Measurements from ENCODE around the gene UTP3.
A peak's percentile ranks its signal among the peaks of the same experiment; 100 is the strongest.
"Not testable (repeated sequence)": the region's sequence is repeated elsewhere in the genome, so short reads cannot be mapped to it uniquely, and the experiment has no call there.

Gene UTP3

DNA sequence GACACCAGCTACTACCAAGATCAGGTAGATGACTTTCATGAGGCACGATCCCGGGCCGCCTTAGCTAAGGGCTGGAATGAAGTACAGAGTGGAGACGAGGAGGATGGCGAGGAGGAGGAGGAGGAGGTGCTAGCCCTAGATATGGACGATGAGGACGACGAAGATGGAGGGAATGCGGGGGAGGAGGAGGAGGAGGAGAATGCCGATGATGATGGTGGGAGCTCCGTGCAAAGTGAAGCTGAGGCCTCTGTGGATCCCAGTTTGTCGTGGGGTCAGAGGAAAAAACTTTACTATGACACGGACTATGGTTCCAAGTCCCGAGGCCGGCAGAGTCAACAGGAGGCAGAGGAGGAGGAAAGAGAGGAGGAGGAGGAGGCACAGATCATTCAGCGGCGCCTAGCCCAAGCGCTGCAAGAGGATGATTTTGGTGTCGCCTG is 481 bp downstream of the UTP3 start:
- DNase-seq: peak; percentile 62

DNA sequence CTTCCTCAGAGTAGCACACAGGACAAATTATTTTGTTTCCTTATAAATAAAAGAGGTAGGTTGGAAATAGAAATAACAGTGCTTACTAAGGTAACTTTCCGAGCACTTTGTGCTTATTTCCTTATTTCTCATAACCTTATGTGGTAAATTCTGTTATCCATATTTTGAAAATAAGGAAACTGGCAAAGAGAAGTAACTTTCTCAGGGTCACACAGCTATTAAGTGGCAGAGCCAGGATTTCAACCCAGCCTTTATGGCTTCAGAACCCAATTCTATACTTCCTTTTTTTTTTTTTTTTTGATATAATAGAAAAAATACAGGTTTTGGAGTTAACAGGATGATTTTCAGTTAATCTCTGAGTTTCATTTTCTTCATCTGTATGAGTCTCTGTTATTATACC is 3.3 kb downstream of the UTP3 start:
- DNase-seq: no peak

DNA sequence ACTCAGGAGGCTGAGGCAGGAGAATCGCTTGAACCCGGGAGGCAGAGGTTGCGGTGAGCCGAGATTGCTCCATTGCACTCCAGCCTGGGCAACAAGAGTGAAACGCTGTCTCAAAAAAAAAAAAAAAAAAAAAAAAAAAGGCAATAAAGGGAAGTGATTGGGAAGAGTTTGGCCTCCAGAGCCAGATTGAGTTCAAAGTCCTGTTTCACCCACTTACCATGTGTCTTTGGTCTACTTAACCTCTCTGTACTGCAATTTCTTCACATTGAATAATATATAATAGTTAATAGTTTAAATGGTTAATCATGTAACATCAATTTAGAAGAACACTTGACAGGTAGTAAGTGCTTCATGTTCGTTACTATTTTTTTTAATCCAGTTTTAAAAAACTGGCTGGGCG is 6.3 kb downstream of the UTP3 start:
- DNase-seq: not testable (repeated sequence)

DNA sequence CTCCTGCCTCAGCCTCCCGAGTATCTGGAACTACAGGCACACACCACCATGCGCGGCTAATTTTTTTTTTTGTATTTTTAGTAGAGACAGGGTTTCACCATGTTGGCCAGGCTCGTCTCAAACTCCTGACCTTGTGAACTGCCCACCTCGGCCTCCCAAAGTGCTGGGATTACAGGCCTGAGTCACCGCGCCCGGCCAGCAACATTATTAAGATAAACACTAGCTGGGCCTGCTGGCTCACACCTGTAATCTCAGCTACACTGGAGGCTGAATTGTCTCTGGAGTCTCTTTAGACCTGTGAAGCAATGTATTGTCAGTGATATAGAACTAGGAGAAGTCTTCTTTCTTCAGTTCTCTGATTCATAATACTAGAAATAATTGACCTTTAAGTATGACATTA is 10.1 kb downstream of the UTP3 start:
- not testable (repeated sequence) for DNase-seq

DNA sequence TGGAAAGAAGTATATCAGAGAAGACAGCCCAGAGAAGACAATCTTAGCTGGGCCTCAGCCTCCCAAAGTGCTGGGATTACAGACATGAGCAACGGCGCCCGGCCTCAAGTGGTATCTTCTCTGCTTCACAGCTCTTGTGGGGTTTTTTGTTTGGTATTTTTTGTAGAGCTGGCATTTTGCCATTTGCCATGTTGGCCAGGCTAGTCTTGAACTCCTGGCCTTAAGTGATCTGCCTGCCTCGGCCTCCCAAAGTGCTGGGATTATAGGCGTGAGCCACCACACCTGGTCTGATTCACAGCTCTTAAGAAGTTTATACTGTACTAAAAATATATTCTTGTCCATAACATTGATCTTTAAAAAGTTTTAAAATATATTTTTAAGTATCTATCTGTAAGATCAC is 12.4 kb downstream of the UTP3 start:
- DNase-seq: no peak

DNA sequence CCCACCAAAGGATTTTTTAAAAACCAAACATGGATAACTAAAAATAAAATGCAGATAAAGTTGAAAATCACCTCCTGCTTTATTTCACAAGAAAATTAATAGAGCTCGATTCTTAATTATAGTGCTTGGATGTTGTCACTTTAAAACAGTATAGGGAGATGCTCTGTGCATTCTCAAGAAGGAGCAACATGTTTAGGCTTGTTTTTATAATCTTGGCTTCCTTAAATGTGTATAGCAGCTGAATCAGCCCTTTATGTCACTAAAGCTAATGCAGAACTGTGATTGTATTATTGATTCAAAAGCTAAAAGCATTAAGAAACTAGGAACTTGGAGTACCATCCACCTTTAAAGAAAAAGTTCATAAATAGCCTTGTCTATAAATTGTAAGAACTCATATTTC is 12.9 kb downstream of the UTP3 start:
- DNase-seq: no peak

DNA sequence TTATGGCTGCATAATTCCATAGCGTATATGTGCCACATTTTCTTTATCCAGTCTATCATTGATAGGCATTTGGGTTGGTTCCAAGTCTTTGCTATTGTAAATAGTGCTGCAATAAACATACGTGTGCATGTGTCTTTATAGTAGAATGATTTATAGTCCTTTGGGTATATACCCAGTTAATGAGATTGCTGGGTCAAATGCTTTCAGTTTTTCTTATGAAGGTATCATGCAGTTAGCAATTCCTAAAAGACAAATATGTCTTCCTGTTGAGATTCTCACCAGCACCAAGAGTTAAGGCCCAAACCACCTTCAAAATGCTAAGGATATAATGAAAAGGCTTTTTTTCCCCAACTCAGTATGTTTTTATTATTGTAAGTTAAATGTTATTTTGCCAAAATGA is 14.3 kb downstream of the UTP3 start:
- DNase-seq: not testable (repeated sequence)

DNA sequence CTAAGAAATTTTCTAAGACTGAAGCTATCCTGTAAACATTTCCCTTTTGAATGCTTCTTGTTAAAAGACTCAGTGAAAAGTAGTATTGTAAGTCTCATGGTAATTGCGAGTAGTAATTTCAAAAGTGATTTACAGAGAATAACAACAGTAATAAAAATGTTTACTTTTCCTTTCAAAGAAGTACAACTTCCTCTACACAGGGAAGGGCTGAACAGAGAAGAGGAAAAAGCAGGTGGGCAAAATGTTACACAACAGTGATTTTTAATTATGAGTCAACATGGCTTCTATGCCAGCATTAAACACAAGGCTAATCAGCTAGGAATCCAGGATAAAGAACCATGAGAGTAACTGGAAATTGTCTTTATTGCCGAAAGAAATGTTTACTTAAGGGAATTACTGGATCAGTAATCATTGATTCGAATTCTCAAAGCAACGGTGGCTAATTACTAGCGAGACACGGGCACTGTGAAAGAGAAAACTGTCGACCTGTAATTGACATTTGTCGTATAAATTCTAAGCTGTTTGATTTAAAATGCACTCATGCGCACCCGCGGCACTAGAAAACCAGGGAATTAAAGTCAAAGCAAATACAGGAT is 15.4 kb downstream of the UTP3 start:
- DNase-seq: no peak

DNA sequence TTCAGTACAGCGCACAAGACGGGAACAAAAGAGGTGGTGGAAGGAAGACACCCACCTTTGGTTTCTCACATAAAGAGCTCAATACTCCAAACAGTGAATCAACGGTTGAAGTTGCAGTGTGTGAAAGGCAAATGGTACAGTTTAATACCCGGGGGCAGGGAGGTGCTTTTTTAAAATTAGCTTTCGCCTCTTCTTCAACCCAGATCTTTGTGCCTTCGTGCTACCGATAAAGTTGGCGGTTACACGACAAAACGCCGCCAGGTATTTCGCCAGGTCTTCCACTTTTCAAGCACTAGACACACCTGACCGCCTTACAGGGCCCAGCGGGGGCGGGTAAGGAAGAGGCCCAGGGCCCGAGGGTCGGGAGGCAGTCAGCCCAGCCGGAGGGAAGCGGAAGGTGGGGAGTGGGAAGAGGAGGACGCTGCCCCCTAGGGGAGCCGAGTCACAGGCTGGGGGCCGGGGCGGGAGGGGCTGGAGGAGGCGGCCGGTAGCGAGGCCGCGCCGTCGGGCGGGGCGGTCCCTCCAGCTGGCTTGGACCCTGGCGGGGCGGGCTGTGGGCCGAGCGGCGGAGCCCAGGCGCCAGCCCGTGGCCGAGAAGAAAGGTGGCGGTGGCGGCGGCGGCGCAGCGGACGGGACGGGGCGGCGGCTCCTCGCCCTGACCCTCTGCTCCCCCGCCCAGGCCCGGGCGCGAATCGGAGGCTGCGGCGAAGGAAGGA is 16.0 kb downstream of the UTP3 start:
- peak; percentile 75 for DNase-seq

DNA sequence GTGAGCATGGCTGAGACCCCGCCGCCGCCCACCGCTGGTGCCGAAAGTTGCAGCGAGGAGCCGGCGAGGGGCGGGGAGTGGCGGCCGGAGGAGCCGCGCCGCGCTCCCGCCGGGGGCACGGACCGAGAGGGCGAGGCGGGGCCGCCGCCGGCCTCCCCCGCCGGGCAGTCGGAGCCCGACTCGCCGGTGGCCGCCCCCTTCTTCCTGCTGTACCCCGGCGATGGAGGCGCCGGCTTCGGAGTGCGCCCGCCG is 16.5 kb downstream of the UTP3 start:
- no peak for DNase-seq

DNA sequence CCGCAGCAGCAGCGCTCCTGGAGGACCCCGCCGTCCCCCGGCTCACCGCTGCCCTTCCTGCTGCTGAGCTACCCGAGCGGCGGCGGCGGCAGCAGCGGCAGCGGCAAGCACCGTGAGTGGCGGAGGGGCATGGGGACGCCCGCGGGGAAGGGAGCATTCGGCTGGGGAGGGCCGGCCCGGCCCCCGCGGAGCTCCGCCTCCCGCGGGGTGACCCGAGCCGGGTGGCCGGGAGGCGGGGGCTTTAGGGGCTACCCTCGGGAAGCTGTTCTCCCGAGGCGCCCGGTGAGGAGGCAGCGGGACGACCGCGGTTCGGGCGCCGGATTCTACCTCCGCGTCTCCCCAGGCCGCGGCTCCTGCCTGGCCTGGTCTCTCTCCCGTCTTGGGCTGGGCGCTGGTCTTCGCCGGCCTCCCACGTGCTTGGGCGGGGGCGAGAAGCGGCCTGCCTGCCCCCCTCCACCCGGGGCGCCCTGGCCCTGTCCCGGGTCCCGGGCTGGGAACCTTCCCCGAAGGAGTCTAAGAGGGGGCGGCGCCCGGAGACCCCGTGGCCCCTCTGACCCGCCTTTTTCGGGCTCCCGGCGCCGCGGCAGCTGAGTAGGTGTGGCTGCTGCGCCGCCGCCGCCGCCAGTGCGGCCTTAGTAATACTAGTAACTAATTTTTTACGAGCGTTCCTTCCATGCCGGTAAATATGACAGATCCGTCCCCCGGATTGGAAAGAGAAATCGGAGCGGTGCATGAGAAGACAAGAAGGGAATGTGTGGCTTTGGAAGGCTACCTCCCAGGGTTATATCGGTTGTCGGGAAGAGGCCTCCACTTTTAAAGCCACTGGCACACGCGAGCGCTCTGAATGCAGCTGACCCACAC is 17.1 kb downstream of the UTP3 start:
- DNase-seq: peak; percentile 87

DNA sequence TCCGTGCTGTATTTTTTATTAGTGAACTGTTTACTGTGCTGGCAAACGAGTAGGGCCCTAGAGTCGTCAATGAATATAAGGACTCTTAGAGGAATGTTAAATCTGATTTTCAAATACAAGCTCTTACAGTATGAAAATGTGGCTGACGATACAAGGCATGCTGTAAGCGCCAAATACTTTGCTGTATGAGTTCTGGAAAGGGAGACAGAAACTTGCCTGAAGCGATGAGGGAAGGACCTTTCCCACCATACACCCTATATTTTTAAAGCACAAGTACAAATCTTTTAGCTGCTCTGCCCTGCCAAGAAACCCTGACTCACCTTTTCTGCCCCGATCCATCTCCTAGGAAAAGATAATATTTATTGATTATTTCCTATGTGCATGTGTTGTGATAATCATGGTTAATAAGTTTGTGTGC is 17.7 kb downstream of the UTP3 start:
- DNase-seq: no peak

DNA sequence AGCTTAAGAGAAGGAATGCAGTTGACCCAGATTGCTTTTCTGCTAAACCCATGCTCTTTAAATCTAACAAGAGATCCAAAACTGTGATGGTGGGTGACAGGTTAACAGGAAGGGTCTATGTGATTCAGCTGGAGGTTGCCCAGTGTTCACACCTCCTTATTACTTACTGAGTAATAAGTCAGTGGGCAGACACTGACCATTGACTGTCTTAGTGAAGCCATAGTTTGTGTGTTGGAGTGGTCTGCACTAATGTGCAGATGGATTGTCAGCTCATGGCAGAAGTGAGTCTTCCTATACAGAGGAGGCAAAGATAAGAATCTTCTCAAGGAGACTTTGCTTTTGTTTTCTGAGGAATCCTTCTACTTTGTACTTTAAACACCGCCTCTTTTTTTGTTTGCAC is 18.2 kb downstream of the UTP3 start:
- DNase-seq: no peak

DNA sequence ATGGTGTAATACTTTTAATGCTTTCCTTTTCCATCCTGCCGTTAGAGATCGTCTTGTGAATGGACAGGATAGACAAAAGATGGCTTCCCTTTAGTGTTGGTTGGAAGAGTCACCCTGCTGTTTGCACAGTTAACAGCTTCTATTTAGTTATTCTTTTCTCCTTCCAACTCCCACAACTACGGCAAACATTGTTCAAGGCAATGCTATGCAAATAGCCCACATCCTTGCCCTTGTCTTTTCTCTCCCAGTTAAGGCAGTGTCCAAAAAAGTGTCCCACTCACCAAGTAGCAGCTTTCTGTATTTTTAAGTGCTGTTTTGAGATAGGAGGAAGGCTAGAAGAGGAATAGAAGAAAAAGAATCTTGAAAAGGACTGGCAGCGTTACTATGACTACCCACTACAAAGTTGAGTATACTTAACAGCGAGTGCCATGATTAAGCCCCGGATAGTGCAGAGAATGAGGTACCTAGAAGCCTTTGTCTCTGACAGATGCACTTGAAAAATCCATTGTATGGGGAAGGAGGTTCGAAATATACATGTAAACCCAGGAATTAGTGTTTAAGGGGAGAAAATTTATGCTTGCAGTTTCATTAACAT is 21.4 kb downstream of the UTP3 start:
- DNase-seq: no peak

DNA sequence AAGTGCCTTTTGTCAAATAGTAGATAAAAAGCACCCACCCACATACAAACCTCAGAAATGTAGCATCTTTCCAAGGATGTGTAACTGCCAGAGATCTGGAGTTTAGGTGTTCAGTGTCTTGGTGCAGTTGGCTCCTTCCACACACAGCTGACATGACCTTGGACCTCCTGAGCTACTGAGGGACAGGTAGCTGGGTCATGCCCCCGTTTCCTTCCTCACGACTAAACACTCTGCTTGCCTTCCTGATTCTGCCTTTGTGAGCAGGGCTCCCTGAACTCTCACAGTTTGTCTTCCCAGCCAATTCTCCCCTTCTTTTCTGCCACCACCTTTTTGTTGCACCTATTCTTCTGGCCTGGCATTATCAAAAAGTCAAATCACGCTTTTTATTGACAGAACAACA is 23.3 kb downstream of the UTP3 start:
- DNase-seq: no peak

DNA sequence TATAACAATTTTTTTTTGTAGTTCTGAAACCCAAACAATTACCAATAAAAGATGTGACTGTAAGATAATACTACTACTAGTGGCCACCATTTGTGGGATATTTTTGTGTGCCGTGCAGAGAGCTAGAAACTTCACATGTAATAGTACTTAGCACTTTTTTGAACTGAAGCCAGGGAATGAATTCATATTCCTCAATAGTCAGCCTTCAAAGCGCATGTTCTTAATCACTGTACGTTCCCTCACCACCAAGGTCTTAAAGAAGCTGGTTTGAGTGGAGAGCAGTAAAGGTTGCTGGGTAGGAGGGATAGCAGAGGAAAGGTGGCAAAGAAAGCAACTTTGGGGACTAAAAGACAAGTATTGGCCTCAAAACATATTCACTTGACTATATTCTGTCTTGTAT is 23.8 kb downstream of the UTP3 start:
- no peak for DNase-seq

DNA sequence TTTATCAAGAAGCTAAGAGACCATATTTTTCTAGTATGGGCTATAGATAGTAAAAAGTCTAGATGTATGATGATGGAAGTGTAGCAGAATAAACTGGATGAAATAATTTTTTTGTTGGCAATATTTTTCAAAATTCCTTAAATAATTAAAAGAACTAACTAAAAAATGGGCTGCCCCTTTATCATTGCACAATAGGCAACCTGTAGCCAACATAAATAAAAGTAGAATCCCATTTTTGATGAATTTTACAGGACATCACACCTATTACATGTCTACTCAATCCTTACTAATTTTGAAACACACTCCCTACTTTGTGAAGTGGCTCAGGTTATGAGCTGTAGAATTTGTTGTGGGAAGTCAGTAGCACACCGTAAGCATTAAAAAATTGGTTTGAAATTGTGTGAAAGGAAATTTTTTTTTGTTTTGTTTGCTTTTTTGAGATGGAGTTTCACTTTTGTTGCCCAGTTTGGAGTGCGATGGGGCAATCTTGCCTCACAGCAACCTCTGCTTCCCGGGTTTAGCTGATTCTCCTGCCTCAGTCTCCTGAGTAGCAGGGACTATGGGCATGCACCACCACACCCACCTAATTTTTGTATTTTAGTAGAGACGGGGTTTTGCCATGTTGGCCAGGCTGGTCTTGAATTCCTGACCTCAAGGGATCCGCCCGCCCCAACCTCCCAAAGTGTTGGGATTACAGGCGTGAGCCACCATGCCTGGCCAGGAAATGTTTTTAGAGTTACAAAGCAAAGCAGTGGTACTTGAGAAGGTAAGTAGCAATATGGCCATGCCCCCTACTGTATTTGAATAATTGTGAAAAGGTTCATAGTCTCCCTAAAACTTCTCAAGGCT is 24.5 kb downstream of the UTP3 start:
- DNase-seq: no peak

DNA sequence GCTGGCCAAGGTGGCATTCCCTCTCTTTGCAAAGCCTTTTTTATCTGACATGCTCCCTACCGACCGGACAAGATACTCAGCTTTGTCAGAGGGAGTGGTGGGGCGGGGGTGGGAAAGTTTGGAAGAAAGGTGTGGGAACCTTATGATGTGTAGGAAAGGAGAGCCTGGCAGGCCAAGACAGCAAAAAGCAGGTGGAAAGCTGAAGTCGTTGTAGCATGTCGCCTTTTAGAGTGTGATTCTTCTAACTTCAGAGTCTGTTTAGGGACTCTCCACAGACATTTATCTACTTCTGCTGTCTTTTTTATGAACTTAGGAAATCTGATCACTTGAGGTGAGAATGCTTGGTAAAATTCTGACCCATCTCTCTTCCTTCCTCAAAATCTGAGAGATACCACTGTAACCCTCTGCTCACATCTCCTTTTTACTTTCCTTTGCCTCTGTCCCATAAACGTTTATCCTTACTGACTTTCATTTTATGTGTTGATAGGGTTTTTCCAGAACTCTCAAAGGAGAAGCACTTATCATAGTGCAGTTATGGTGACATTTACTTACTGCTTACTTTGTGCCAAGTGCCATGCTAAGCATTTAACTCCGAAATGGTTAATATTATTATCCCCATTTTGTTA is 25.2 kb downstream of the UTP3 start:
- DNase-seq: no peak

DNA sequence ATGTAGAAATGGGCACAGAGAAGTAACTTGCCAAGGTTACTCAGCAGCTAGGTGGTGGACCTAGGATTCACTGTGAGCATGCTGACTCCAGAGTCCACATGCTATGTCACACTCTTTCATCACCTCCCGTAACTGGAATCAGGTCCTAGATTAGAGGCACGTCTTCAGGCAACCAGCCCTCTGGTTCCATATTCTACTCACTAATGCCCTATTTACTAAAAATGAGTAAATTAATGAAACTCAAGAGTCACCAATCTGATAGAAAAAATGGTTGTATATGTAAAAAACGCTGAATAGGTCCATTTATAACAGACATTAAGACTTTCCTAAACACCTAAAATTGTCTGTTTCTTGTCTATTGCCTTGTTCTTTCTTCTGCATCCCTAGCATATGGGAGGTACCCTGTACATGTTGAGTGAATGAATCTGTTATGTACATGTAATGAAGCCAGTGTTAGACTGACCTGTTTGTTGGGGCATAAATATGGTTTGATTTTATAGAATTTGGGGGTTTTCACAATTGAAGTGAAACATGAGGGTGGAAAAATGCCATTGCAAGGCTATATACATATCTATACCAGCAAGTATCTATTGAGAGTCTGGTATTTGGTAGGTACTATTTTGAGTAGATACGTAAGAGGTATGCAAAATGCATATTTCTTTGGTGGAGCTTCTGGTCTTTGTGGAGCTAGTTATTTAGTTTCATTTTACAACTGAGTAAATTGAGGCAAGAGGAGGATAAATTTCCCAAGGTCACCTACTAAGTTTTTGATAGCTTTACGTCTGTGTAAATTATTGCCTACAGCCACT is 26.0 kb downstream of the UTP3 start:
- no peak for DNase-seq

DNA sequence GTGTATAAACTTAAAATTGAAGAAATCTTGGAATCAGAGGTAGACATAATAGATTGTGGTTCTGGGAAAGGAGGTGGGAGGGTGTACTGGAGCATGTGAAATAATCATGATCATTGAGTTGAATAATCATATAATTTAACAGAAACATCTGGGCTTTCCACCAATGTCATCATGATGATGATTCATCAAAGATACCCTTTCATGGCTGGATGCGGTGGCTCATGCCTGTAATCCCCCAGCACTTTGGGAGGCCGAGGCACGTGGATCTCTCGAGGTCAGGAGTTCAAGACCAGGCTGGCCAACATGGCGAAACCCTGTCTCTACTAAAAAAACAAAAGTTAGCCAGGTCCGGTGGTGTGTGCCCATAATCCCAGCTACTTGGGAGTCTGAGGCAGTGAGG is 26.8 kb downstream of the UTP3 start:
- no peak for DNase-seq

DNA sequence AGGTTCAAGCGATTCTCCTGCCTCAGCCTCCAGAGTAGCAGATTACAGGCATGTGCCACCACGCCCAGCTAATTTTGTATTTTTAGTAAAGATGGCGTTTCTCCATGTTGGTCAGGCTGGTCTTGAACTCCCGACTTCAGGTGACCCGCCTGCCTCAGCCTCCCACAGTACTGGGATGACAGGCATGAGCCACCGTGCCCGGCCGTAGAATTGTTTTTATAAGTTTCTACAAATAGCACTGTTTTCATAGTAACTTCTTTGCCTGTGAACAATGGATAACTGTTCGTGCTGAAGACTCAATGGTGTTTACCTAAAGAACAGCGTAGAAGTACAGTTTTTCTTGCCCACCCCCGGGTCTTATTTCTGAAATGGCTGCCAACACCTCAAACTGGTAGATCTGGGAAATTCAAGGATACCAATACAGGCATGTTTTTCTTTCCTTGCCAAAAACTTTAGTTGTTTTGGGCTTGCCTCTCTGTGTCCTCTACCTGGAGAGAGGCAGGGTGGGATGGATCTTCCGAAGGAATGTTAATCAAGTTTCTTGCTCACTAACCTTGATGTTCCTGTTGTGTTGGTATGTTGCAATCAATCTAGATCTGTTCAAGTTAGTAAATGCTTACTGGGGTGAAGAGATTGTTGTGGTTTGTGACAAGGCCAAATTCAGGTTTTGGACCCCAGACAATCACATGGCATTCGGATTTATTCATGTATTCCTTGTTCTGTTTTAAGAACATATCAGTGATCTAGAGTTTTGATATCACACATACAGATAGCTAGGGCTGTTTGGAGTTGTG is 30.7 kb downstream of the UTP3 start:
- no peak for DNase-seq
